ENCODE data around the gene PSMD6.

Gene PSMD6

DNA sequence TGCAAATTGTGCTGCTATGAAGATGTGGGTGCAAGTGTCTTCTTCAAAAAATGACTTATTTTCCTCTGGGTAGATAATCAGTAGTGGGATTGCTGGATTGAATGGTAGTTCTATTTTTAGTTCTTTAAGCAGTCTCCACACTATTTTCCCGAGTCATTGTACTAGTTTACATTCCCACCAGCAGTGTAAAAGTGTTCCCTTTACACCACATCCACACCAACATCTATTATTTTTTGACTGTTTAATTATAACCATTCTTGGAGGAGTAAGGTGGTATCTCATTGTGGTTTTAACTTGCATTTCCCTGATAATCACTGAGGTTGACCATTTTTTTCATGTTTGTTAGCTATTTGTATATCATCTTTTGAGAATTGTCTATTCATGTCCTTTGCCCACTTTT, 19.7 kb upstream of the PSMD6 start:
- DNase-seq, result no peak

DNA sequence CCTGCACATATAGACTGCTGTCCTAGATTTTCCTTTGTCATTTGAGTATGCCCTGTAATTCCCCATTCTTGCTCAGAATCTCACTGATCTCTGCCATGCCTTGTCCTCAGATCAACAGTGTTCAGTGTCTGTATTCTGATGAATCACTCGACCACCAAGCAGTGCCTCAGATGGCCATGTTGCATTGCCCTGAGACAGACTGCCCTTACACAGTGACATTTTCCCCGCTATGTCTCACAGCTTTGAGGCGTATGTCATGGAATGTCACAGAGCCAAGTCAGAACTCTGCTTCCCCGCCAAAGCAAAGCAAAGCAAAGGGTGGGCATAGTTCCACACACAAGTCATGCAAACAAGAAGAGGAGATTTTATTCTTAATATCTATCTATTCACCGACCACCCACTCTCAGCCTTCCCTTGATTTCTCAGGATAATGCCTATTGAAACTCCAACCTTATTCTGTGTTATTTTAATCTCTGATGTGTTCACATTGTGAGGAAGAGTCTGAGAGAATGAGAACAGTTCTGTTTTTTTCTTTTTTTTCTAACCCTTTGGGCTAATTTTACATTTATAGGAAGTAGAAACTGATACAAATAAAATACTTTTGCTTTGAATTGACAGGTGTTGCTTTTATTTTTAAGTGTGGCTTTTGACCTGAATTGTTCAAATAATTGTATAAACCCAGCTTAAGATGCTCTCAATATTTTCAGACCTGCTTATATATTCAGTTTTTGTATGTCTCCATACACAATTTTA, 16.9 kb upstream of the PSMD6 start:
- no peak for DNase-seq

DNA sequence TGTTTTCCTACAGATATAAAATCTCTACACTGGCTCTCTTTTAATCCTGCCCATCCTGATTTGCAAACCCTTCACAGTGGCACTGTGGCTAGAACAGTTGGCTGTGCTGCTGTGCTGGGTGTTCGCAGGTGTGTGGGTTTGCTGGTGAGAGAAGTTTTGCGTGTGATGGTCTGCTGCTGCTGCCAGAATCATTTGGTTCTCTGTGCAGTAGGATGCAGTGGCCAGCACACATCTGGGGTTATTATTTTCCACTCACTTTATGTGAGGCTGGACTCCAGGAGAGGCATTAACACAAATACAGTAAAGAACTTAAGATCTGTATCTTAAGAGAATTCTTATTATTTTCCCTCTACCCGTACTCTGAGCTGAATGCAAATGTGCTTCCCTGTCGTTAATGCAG, 16.0 kb upstream of the PSMD6 start:
- DNase-seq, result no peak

DNA sequence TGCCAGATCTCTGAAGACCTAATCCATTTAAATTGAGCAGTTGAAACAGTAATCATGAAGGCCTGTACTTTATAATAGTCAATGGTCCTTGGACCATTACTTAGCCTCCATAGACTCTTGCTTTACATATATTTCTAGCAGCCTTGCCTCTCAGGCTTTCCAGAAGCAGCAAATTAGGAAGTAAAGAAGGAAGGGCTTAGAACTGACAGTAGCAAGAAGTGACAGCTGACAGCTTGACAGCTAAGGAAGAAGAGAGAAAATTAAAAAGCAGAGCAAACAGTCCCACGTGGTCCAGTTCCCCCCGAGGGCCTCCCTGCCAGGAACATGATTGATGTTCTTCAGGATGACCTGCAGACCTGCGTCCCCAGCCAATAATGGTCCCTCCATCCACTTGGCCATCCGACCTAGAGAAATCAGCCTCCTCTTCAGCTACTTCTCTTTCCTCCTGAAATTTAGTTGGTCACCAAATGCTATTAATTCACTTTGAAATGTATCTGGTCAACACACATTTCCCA, 15.0 kb upstream of the PSMD6 start:
- no peak for DNase-seq

DNA sequence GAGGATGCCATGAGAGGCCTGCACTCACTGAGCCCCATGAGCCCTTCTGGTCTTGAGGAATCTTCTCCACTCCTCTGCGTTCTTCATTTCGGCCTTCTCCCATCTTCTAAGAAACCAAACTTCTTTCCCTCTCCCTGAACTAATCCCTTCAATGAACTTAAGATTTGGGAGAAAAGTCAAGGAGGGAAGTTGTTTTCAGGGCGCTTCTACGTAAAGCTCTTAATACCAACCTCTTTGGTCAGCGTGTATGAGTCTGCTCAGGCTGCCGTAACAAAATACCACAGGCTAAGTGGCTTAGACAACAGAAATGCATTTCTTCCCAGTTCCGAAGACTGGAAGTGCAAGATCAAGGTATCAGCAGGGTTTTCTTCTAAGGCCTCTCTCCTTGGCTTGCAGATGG, 13.8 kb upstream of the PSMD6 start:
- DNase-seq, result no peak

DNA sequence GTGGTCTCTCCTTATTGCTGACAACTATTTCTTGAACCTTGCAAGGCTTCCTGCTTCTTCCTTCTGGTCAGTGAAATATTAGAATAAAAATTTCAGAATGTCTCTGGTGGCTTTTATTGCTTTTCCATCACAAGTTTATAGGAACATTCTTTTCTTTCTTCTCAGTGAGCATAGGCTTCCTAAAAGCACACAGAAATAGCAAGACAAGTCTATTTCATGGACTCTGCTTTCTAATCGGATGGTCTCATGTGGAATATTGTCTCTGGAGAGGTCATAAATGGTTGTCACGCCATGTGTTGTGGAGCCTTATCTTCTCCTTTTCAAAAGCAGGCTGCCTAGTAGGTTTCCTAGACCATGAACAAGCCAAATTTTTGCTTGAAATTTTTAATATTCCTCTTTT, 9.8 kb upstream of the PSMD6 start:
- DNase-seq, result no peak

DNA sequence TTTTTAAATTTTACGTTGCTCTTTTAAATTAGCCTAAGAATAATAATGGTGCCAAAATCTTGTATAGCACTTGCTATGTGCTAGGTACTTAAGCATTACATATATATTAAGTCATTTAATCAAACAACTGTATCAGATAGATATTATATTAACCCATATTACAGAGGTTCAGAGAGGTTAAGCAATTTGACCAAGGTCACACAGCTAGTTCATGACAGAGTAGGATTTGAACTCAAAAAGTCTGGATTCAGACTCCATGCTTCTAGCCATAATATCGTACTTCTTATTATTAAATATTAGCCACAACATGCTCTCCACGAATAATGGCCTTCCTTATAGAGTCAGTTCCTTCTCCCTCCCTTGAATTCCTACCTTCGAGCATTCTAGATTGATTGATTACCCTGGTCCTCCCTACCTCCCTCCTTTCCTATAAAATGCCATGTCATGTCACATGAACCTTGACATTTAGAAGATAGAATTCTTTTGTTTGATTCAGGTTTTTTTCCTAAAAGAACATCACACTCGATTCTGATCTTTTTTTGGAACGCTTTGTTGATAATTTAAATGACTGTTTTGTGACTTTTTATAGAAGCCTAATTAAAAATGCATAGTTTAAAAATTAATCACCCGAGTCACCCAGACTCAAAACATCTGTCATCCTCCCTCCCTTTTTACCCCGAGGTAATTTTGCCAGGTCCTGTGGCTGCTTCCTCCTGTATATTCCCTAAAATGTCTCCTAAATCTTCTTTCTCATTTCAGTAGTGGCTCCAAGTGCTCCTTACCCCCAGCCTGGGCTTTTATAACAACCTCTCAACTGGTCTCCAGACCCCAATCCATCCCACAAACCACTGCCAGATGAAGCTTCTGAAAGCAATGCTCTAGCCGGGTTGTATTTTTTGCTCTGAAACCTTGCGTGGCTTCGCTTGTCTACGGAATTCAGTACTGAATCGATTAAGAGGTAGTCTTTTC, 8.5 kb upstream of the PSMD6 start:
- no peak for DNase-seq

DNA sequence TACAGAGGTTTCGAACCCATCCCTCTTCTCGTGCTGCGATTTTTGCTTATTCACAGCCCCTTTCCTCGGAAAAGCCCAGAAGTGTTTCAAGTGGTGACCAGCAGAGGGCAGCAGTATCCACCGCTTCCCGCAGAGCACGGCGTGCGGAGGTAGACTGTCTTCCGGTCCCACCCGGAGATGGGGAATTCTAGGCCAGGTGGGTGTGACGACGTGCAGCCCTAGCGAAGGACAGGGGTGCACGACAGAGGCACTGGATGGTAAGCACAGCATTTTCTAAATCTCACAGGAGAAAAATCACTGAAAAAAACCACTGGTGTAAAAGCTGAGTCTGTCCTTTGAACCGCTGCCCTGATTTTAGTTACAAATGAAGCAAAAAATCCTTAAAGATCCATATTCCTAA, 7.4 kb upstream of the PSMD6 start:
- peak; percentile 73 for DNase-seq

DNA sequence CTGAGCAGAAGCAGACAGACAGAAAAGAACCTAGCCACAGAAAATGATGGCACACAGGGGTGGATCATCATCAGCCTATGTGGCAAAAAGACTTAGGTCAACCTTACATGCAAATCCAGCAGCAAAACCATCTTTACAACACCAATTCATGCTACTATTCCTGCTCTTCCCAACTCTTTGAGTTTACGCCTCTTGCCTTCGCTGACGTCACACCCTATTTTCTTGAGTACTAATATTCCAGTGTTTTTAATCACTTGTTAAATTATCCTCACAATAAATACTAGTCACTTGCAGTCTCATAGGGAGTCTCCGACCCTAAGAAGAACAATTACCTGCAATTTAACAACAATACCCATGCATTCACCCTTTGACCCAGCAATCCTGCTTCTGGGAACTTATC, 6.0 kb upstream of the PSMD6 start:
- no peak for DNase-seq

DNA sequence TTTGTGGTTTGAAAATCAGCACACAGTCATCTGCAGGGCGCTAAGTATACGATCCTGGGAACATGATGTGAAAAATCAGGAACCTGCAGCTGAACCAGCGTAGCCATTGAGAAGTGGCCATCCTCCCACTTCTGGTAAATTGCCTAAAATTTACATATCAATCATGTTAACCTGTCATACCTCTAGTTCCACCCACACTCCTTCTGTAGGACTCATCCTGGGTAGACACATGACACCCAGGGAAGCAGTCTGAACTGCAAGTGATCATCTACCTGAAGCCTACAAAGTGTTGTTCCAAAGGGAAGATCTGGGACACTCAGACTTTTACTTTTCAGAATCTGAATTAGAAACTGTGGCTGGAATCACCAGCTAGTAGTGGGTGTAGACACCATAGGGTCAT, 5.5 kb upstream of the PSMD6 start:
- no peak for DNase-seq

DNA sequence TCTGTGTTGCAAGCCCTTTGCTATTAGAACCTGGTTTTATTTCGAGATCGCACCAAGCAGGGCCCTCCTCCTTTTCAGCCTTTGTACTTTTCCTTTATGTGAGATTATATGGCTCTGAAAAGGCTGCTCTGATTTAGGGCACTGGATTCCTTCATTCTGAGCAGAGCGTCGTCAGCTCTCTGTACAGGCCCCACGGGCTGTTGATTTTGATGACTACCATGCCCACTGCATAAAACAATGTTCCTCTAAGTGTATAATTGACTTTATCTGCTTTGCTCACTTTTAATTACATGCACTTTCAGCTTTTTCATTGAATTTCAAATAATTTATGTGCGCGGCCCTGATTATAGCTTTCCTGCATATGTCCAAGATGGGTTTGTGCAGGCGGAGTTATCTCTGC, 4.4 kb upstream of the PSMD6 start:
- no peak for DNase-seq

DNA sequence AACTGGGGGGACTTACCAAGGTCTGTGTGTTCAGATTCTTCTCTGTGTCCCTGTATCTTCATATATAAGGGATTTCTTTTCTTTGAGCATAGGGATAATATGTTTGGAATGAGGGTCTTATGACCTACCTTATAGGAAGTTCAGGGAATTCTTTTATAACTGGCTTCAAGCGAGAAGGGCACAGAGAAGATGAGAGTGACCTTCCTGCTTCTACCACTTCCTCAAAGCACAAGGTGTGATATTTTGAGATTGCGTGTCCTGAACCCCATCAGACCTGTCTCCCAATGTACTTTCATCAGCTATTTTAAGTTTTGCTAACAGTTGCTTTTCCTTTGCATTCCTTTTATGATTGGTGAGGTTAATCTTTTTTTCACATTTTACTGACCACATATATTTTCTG, 3.1 kb upstream of the PSMD6 start:
- DNase-seq, result no peak

DNA sequence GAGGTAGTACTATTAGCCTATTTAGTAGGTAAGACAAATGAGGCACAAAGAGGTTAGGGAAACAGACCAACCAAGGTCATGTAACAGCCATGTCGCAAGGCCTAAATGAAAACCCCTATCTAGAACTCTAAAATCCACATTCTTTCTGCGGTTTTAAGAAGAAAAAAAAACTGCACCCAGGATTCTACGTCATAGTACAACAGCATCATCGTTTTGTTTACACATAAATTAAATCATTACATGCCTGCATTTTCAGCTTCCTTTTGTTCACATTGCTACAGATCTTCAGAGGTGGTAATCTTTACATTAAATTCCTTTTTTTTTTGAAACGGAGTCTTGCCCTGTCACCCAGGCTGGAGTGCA, 548 bp upstream of the PSMD6 start:
- peak; percentile 12 for DNase-seq

DNA sequence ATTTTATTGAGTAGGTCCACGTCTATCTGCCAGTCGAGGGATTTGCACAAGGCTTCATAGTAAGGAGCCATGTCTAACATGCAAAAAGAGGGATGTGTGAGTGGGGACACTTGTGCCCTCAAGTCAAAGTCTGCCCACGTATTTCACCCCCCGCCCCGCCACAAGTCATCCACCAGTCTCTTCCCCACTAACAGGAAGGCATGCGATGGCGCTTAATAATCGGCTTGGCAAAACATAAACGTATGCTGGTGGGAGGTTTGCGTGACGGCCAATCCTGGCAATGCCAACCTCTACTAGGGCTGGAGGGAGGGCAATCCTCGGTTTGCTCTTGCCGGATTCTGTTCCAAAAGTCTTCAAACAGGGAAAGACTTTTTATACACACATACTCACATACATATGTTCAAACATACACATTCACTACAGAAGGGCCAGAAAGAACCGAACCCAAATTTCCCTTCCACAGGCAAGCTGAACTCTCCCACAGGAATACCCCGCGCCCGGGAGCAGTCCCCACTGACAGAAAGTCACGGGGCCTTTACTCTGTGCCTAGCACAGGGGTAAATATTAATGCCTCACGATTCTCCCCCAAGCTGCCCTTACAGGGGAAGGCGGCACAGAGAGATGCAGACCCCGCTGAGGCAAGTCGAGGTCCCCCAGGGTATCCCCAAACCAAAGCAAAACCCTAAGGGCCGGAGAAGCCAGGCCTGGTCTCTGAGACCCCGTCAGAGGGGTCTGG, 675 bp downstream of the PSMD6 start:
- peak; percentile 4 for DNase-seq

DNA sequence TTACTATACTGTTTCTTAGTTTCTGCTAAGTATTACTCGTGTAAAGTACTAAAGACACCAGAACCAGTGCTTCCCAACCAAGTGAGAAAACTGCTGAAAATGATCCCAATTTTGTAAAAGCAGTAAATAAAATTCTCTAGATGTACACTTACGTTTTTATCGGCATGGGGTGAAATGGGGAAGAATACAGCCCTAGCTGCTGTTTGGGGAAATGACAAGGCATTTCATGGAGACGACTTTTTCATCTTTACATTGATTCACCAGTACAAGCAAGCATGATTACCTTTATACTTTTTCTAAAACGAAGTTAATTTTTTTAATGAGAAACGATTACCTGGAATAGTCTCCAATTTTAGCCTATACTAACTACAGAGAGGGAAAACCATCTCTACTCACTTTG, 1.4 kb downstream of the PSMD6 start:
- no peak for DNase-seq

DNA sequence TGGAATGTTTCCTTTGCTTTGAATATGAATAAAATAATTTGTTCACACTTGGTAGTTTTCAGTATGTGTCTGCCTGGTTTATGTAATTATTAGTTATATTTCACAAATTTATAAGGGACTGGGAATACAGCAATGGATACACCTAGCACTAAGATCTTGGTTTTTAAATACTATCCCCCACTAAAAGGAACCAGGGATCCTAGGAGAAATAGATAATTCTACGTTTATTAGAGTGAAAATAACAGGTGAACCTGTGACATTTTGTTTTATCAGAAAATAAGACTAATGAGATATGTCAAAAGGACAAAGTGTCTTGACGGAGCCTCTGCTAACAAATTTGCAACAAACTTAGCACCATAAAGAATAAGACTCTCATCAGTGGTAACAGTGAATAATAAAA, 3.4 kb downstream of the PSMD6 start:
- no peak for DNase-seq

DNA sequence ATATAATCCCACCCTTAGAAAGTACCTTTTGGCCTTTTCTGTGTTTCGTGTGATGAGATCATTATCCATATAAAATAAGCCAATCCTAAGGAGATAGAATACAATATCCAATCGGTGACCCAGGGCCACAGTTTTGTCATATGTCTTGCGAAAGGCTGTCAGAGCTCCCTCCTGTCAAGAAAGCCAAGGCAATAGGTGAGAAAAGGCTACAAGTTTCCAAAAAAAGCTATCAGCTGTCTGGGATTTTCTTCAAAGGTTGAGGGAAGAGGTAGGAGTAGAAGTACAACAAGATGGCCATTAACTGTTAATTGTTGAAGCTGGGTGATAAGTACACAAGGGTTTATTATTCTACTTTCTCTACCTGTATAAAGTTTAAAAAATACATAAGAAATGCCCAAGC, 4.0 kb downstream of the PSMD6 start:
- no peak for DNase-seq

DNA sequence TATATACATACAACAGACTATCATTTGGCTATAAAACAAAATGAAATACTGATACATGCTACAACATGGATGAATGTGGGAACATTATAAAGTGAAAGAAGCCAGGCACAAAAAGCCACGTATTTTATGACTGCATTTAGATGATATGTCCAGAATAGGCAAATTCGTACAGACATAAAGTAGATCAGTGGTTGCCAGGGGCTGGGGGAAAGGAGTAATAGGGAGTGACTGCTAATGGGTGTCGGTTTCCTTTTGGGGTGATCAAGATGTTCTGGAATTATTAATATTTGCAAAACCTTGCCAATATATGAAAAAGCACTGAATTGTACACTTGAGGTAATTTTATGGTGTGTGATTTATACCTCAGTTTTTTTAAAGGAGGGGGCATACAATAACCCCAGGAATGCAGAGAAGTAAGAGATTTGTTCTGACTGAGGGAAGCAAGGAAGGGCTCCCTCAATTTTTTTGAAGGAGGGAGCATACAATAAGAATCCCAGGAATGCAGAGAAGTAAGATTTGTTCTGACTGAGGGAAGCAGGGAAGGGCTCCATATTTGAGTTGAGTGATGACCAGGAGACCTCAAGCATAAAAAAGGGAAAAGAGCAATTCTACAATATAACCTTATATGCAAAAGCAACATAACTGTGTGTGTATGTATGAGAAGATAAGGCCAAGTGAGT, 6.2 kb downstream of the PSMD6 start:
- no peak for DNase-seq

DNA sequence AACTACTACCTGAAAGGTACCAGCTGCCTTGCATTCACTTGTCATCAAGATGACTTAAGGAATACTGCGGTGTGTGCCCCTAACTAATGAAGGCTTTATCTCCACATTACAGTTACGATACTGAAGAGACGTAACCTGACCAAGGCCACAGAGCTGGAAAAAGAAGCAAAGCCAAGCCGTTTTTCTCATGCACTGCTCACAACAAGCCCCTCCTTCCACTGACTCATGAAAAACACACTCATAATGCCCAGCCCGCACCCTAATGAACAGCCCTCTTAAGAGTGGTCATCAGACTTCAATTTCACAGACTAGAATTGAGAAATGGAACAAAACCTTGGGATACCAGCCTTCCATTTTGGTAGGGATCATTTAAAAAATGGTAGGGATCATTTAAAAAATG, 11.6 kb downstream of the PSMD6 start:
- no peak for DNase-seq

DNA sequence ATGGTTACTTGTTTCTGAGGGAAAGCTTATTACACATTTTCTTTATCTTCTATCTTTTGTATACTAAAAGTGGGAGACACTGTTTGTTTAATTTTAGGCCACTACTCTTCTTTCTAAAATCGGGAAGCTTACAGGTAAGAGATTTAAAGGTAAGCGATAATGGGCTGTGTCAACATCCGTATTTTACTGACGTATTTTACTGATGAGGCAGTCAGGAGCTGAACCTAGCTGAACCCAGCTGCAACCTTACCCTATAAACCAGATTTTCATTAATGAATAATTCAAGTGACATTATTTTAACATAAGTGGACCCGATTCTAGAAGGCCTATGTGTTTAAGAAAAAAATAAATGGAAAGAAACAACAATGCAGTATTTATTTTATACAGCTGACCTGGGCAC, 13.1 kb downstream of the PSMD6 start:
- no peak for DNase-seq

DNA sequence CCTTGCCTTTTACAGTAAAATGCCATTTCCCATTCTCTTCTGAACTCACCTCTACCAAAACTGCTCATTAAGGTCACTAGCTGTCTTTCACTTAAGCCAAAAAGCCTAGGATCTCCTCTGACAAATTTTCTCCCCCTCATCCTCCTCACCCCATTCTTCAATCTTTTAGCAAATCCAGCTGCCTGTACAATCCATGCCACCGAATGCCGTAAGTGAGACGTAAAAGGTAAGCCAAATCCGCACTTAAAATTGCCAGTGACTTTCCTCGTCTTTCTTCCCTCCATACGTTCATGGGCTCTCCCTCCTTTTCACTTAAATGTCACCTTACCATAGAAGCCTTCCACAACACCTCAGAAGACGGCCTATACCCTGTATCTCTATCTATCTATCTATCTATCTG, 13.8 kb downstream of the PSMD6 start:
- no peak for DNase-seq

DNA sequence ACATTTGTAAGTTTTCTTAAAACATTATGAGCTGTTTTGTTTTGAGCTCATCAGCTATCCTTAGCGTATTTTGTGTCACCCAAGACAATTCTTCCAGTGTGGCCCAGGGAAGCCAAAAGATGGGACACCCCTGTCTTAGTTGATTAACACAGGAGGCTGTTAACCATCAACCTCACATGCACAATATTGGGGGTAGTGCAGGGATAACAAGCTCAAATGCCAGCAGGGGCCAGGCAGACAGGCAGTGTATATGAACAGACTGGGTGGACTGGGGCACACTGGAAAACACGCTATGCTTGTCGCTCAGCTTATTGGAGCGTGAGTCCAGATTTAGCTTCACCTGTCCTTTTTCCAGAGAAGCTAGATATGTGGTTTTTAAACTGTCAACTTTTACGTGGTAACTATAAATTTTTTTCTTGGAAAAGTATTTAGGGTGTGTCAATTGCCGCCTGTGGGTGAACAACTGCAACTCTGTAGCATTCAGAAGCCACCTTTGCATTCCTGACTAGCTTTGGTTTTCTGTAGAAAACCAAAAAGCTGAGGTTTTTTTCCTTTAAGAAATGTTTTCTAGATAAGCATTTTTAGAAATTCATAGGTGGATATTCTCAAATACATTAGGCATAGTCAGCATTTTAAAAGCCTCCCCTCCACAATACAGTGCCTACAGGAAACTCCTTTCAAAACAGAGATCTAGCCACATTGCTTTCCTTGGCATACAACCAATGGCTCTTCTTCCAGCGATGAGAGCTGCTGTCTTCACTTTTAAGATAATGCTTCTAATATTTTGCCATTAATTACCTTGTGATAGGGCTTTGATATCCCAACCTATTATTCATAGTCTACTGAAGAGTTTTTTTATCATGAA, 14.6 kb downstream of the PSMD6 start:
- no peak for DNase-seq
